ENCODE results near the gene MAPKAP1.

DNA sequence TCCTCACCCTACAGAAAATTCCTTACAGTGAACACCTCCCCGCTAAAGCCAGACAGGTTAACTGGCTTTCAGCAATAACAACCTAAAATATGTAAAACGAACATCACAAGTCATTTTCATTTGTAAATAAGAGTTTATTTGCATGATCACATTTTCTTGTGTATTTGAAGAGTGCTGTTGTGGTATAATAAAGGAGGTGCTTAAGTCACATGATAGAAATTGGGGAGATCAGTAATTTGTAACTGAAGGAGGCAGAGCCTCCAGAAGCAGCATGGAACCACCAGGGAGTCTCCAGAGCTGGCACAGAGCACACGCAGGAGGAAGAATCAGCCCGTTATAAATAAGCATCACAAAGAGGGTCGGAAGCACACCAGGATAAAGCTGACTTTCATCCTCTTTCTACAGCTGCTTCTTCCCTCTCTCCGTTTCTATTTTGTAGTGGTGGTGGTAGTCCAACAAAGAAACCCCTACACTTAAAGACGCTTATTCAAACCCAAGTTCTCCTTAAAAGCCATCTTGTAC, 210.6 kb downstream of the MAPKAP1 start:
- TF ChIP-seq CTCF (IDR thresholded peaks at IDR 0.05; ENCODE audit: insufficient read depth, low read length) (no peak), POLR2AphosphoS5 (IDR thresholded peaks at IDR 0.05; ENCODE audit: low read depth) (no peak), GABPA (IDR thresholded peaks at IDR 0.05; ENCODE audit: low read depth) (no peak), SPI1 (IDR thresholded peaks at IDR 0.05; ENCODE audit: borderline replicate concordance, low read depth) (no peak)
- TF ChIP-seq, protein P1, sequence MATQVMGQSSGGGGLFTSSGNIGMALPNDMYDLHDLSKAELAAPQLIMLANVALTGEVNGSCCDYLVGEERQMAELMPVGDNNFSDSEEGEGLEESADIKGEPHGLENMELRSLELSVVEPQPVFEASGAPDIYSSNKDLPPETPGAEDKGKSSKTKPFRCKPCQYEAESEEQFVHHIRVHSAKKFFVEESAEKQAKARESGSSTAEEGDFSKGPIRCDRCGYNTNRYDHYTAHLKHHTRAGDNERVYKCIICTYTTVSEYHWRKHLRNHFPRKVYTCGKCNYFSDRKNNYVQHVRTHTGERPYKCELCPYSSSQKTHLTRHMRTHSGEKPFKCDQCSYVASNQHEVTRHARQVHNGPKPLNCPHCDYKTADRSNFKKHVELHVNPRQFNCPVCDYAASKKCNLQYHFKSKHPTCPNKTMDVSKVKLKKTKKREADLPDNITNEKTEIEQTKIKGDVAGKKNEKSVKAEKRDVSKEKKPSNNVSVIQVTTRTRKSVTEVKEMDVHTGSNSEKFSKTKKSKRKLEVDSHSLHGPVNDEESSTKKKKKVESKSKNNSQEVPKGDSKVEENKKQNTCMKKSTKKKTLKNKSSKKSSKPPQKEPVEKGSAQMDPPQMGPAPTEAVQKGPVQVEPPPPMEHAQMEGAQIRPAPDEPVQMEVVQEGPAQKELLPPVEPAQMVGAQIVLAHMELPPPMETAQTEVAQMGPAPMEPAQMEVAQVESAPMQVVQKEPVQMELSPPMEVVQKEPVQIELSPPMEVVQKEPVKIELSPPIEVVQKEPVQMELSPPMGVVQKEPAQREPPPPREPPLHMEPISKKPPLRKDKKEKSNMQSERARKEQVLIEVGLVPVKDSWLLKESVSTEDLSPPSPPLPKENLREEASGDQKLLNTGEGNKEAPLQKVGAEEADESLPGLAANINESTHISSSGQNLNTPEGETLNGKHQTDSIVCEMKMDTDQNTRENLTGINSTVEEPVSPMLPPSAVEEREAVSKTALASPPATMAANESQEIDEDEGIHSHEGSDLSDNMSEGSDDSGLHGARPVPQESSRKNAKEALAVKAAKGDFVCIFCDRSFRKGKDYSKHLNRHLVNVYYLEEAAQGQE (IDR thresholded peaks at IDR 0.05; ENCODE audit: insufficient replicate concordance, low read depth): no peak

Data from HL-60 (cell line).